Right renal pelvis (tissue), 4 donors: Measurements from ENCODE around the gene STMN3. TPM values are rescaled to one million over a fixed set of nuclear protein-coding genes. Genes with fewer than 3 reads are reported as not detected.
"Not testable (repeated sequence)": the region's sequence is repeated elsewhere in the genome, so short reads cannot be mapped to it uniquely, and the experiment has no call there.

Experiments
- DNase-seq, 4 donors: peaks; one replicate each; pipeline ENCODE4 v3.0.0-alpha.2; 2013; ENCODE audit warnings: low read depth in 4 of 4, low spot score in 3 of 4, missing footprints in 1 of 4
- polyA plus RNA-seq, 4 donors: library from polyadenylated mRNA; unstranded; fragments of 120-200 nt; gene quantifications; one replicate each; pipeline ENCODE4 v1.2.1, GENCODE V29; 2013; ENCODE audit not compliant: insufficient read length in 4 of 4

Gene STMN3
- polyA plus RNA-seq, 4 donors = 23.5 to 39.7 (median 29.3) TPM

- no peak for DNase-seq
These were observed 34.1 kb downstream of the STMN3 start for GRCh38 chr20:63619086-63619485.

- no peak for DNase-seq
These were observed 34.8 kb downstream of the STMN3 start for GRCh38 chr20:63618291-63618980.

- DNase-seq = no peak
These were observed 35.4 kb downstream of the STMN3 start for GRCh38 chr20:63617876-63618265.

GRCh38 chr20:63617092-63617875, 35.9 kb downstream of the STMN3 start:
- DNase-seq = no peak

- DNase-seq = not testable (repeated sequence)
These were observed 39.2 kb downstream of the STMN3 start for GRCh38 chr20:63613863-63614594.

GRCh38 chr20:63612276-63612931, 40.8 kb downstream of the STMN3 start:
- DNase-seq = no peak

GRCh38 chr20:63611646-63612045, 41.6 kb downstream of the STMN3 start:
- no peak for DNase-seq

- DNase-seq = no peak
These were observed 42.4 kb downstream of the STMN3 start for GRCh38 chr20:63610581-63611435.

GRCh38 chr20:63606686-63607085, 46.5 kb downstream of the STMN3 start:
- no peak for DNase-seq

- DNase-seq = no peak
These were observed 50.9 kb downstream of the STMN3 start for GRCh38 chr20:63602321-63602720.

GRCh38 chr20:63601679-63602078, 51.5 kb downstream of the STMN3 start:
- not testable (repeated sequence) for DNase-seq

GRCh38 chr20:63599396-63600050, 53.7 kb downstream of the STMN3 start:
- no peak for DNase-seq

GRCh38 chr20:63598479-63599395, 54.5 kb downstream of the STMN3 start:
- no peak for DNase-seq

GRCh38 chr20:63597651-63598478, 55.4 kb downstream of the STMN3 start:
- no peak for DNase-seq

GRCh38 chr20:63596423-63596822, 56.8 kb downstream of the STMN3 start:
- DNase-seq = no peak

- no peak for DNase-seq
These were observed 57.7 kb downstream of the STMN3 start for GRCh38 chr20:63595416-63596127.

- DNase-seq = no peak
These were observed 59.1 kb downstream of the STMN3 start for GRCh38 chr20:63594043-63594561.
